ENCODE data around the gene FBXO21.

DNA sequence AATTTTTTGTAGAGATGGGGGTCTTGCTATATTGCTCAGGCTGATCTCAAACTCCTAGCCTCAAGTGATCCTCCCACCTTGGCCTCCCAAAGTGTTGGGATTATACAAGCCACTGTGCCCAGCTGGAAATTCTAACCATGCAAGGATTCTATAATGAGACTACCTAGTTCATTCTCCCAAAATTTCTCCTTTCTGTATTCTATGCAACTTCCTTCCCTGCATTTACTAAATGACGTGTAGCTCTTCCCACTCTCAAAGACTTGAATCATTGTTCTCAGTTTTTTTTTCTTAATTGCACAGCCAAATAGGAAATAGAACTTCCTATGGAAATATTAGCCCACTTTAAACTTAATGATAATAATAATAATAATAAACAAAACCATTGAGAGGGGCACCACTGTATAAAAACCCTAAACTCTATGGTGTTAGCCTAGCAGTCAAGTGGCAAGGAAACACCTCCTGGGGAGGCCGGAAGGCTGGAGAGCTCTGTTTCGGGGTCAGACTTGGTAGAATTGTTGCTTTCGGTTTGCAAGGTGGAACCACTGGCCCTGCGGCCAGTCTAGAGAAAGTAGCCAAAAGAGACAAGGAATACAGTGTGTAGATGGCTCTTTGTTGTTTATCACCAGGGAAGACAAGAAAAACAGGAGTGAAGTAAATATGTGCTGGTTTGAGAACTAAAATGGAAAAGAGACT lies 51.1 kb downstream of the FBXO21 start:
- TF ChIP-seq, protein P1, sequence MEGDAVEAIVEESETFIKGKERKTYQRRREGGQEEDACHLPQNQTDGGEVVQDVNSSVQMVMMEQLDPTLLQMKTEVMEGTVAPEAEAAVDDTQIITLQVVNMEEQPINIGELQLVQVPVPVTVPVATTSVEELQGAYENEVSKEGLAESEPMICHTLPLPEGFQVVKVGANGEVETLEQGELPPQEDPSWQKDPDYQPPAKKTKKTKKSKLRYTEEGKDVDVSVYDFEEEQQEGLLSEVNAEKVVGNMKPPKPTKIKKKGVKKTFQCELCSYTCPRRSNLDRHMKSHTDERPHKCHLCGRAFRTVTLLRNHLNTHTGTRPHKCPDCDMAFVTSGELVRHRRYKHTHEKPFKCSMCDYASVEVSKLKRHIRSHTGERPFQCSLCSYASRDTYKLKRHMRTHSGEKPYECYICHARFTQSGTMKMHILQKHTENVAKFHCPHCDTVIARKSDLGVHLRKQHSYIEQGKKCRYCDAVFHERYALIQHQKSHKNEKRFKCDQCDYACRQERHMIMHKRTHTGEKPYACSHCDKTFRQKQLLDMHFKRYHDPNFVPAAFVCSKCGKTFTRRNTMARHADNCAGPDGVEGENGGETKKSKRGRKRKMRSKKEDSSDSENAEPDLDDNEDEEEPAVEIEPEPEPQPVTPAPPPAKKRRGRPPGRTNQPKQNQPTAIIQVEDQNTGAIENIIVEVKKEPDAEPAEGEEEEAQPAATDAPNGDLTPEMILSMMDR (conservative IDR thresholded peaks at IDR 0.05; ENCODE audit: low read length) = no peak
- no peak for TF ChIP-seq EZH2phosphoT487 (IDR thresholded peaks at IDR 0.05; ENCODE audit: borderline replicate concordance)

Data from Loucy (cell line).